ENCODE results near the gene SLBP. TPM values are rescaled to one million over a fixed set of nuclear protein-coding genes. Genes with fewer than 3 reads are reported as not detected.

The SLBP gene
- total and polyA plus RNA-seq, 10 donors = 24.0 to 52.0 (median 34.7) TPM

DNA sequence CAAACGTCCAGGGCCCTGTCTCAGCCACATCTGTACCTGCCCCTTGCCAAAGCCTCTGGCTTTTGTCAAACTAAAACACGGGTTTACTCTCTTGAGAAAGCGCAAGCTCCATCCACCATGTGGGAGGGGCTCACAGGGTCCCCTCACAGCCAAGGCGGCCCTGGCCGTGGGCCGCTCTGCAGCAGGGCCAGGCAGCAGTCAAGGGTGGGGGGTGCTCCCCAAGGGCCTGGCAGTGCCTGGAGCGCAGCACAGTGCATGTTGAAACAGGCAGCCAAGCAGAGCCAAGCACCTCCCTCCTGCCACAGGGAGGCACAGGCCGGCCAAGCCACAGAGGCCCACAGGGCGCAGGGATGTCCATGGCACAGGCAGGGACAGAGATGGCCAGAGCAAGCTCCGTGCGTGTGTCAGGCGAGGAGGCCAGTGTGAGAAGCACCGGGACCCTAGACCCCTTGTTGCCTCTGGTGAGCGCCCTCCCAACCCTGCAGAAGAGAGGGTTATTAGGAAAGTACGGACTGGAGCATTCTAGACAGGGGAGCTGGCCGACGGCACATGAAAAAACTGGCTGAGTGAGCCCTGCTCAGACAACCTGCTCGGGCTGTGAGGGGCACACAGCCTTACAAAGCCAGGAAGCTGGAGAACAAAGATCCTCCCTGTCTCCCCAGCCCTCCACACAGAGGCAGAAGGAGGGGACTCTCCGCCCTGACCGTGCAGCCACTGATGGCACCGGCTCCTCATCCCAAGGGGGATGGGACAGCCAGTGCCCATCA lies 67.0 kb downstream of the SLBP start:
- Histone ChIP-seq H3K4me1 (no peaks in the 10 kb centered on the region), H3K4me3 (no peak overlapping the region), H3K36me3 (no peaks in the 10 kb centered on the region), H3K27ac (no peak overlapping the region), H3K9me3 (no peaks in the 10 kb centered on the region), H3K27me3 (replicated peaks in 1 of 7) (no peaks in the 10 kb centered on the region)
- intact Hi-C loops (cut with DNase I; ENCODE audit: low total_unique reads) = no loop called here
- TF ChIP-seq POLR2AphosphoS5 (IDR thresholded peaks at IDR 0.05) (no peak), POLR2A (IDR thresholded peaks at IDR 0.05) (no peak)
- TF ChIP-seq, protein P1, sequence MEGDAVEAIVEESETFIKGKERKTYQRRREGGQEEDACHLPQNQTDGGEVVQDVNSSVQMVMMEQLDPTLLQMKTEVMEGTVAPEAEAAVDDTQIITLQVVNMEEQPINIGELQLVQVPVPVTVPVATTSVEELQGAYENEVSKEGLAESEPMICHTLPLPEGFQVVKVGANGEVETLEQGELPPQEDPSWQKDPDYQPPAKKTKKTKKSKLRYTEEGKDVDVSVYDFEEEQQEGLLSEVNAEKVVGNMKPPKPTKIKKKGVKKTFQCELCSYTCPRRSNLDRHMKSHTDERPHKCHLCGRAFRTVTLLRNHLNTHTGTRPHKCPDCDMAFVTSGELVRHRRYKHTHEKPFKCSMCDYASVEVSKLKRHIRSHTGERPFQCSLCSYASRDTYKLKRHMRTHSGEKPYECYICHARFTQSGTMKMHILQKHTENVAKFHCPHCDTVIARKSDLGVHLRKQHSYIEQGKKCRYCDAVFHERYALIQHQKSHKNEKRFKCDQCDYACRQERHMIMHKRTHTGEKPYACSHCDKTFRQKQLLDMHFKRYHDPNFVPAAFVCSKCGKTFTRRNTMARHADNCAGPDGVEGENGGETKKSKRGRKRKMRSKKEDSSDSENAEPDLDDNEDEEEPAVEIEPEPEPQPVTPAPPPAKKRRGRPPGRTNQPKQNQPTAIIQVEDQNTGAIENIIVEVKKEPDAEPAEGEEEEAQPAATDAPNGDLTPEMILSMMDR (IDR thresholded peaks at IDR 0.05 in 8 of 11, conservative IDR thresholded peaks at IDR 0.05 in 3 of 11) = no peak
- WGBS, 5 donors = 58 to 83% (median 78%) methylated on average over 18 to 21 of the region's 21 CpGs
- DNase-seq = peak; percentile 56

DNA sequence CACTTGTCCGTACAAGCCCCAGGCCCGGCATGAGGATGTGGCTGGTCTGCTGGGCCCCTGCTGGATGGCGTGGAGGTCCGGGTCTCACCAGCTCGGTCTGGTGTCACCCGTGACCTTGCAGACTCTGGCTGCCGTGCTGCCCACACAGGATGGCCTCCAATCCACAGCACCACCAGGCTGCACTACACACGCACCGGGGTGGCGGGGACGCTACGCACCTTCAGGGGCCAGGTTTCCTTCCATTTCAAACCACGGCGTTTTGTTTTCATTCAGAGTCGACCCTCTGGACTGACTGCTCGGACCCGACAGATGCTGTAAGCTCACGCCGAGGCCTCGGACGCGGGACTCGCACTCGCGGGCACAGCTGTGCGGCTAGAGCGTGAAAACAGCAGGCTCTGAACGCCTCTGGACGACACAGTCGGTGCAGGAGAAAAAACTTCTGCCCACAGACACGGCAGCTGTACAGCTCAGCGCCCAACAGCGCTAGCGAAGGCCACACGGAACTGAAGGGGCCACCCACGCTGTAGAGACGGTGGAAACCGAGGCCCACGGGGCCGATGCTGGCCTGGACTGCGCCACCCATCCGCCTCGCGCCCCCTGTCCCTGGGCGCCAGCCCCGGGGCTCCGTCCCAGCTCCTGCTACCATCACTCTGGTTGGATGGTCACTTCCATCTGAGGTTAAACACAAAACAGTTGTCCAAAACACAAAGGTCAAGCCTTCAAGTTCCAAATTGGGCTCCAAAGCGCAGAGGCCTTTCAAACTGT lies 68.0 kb downstream of the SLBP start:
- intact Hi-C loops (cut with DNase I; ENCODE audit: low total_unique reads) = no loop called here
- H3K4me3 ChIP-seq = no peak overlapping the region
- no peaks in the 10 kb centered on the region for H3K4me1 ChIP-seq
- TF ChIP-seq, protein P1 (IDR thresholded peaks at IDR 0.05 in 8 of 11, conservative IDR thresholded peaks at IDR 0.05 in 3 of 11) = no peak
- no peak for TF ChIP-seq POLR2AphosphoS5 (IDR thresholded peaks at IDR 0.05)
- no peaks in the 10 kb centered on the region for H3K27me3 ChIP-seq (replicated peaks in 1 of 7)
- no peaks in the 10 kb centered on the region for H3K9me3 ChIP-seq
- no peak for DNase-seq
- 89 to 96% (median 94%) methylated on average over 48 of the region's 48 CpGs for WGBS, 5 donors
- no peak overlapping the region for H3K27ac ChIP-seq
- no peaks in the 10 kb centered on the region for H3K36me3 ChIP-seq

Small RNA genes lying within 50 kb of the gene (small RNA-seq; reads per million reads assigned to genes)
- gene RF00019 = 0 reads per million in 4 donors

Other genes starting within 250 kb of the SLBP start
- 1 to 10 TPM in 6 of 7 donors, under 1 TPM in 1; 0.60 to 4.3 (median 1.9) TPM for gene FAM53A, start 28.0 kb downstream of the SLBP start, total RNA-seq
- gene FAM53A, start 28.0 kb downstream of the SLBP start, polyA plus RNA-seq = 1 to 10 TPM; 1.2 to 2.7 (median 2.4) TPM
- 10 to 100 TPM; 24.2 to 51.0 (median 34.7) TPM for gene TMEM129, start 9.0 kb upstream of the SLBP start, total RNA-seq
- 10 to 100 TPM; 17.2 to 32.7 (median 21.9) TPM for gene TMEM129, start 9.0 kb upstream of the SLBP start, polyA plus RNA-seq
- gene TACC3, start 9.2 kb upstream of the SLBP start, total RNA-seq = 10 to 100 TPM; 33.3 to 84.4 (median 56.5) TPM
- gene TACC3, start 9.2 kb upstream of the SLBP start, polyA plus RNA-seq = 10 to 100 TPM; 49.7 to 56.6 (median 50.3) TPM
- gene FGFR3, start 81.0 kb upstream of the SLBP start, total RNA-seq = 1 to 10 TPM; 1.6 to 7.5 (median 4.0) TPM
- gene FGFR3, start 81.0 kb upstream of the SLBP start, polyA plus RNA-seq = 1 to 10 TPM; 1.0 to 4.8 (median 1.5) TPM
- 10 to 100 TPM; 33.2 to 47.7 (median 36.3) TPM for gene LETM1, start 143.8 kb upstream of the SLBP start, total RNA-seq
- gene LETM1, start 143.8 kb upstream of the SLBP start, polyA plus RNA-seq = 10 to 100 TPM in 1 of 3 donors, 1 to 10 TPM in 2; 6.5 to 16.9 (median 7.8) TPM
- gene NSD2, start 159.1 kb upstream of the SLBP start, total RNA-seq = 10 to 100 TPM; 39.1 to 58.9 (median 48.5) TPM
- 10 to 100 TPM in 1 of 3 donors, 1 to 10 TPM in 2; 7.1 to 13.1 (median 7.4) TPM for gene NSD2, start 159.1 kb upstream of the SLBP start, polyA plus RNA-seq

All from spleen (tissue), 11 donors.